Cardiac muscle cell (in vitro differentiated cells and primary cell): Measurements from ENCODE around the gene TGM3. TPM values are rescaled to one million over a fixed set of nuclear protein-coding genes. Genes with fewer than 3 reads are reported as not detected.

ENCODE experiments used
- DNase-seq, 2 donors: peaks; one replicate each; pipeline versions ENCODE4 v3.0.0 to v3.0.0-alpha.2; 2010 to 2017; ENCODE audit warnings: low read depth in 1 of 2, low spot score in 1 of 2
- H3K27ac ChIP-seq: fragments of 200-600 bp; sonication (generic); 2 replicates; pipeline ENCODE4 v1.5.1; 2016
- H3K27me3 ChIP-seq: fragments of 200-600 bp; sonication (generic); 2 replicates; pipeline ENCODE4 v1.6.0; 2016; ENCODE audit warnings: control low read depth
- H3K36me3 ChIP-seq: fragments of 200-600 bp; sonication (generic); 2 replicates; pipeline ENCODE4 v1.5.1; 2016; ENCODE audit warnings: control low read depth
- H3K4me1 ChIP-seq: fragments of 200-600 bp; sonication (generic); 2 replicates; pipeline ENCODE4 v1.8.1; 2017; ENCODE audit warnings: low read depth, mild to moderate bottlenecking, mixed run types
- H3K4me3 ChIP-seq: fragments of 200-600 bp; sonication (generic); 2 replicates; pipeline ENCODE4 v1.5.1; 2016; ENCODE audit warnings: mild to moderate bottlenecking
- H3K9me3 ChIP-seq: fragments of 200-600 bp; sonication (generic); 2 replicates; pipeline ENCODE4 v1.5.1; 2017; ENCODE audit warnings: low read depth, mild to moderate bottlenecking, control low read depth
- polyA plus RNA-seq: library from polyadenylated mRNA; unstranded; fragments of >200 nt; fragmentation: Nextera tagmentation; extraction: Ambion mirVana; gene quantifications from 2 replicates; pipeline ENCODE4 v1.2.1, GENCODE V29; 2016
- total RNA-seq: library from RNA; depleted of rRNA; stranded (reverse); fragments of >200 nt; gene quantifications from 2 replicates; pipeline ENCODE4 v1.2.3, GENCODE V29; 2016
- TF ChIP-seq, protein P1 (sequence below): IDR thresholded peaks from 2 replicates; pipeline ENCODE4 v1.5.1; 2012; ENCODE audit warnings: low read depth, mild to moderate bottlenecking, low read length

TGM3 gene
- total and polyA plus RNA-seq, 2 experiments from 2014 or later = not detected

DNA sequence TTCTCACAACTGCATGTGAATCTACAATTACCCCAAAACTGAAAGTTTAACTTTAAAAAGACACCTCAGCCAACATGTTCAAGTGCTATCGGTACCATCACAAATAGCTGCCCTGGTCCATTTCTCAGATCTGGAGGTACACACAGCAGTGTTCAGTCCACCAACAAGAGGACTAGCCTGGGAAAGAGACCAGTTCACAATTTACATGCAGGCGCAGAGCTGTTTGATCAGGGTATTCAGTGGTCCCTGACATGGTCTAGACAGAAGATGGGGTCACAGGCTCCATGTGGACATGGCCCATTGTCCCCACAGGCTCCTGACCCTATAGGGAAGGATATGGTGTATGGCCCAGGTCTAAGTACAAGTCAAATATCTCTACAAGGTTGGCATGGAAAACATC lies 69.3 kb downstream of the TGM3 start:
- Histone ChIP-seq H3K36me3 (no peaks in the 10 kb centered on the region), H3K27me3 (peaks cover 5% of the 10 kb centered on the region), H3K9me3 (no peaks in the 10 kb centered on the region), H3K4me3 (no peak overlapping the region), H3K4me1 (no peaks in the 10 kb centered on the region), H3K27ac (no peak overlapping the region)
- no peak for DNase-seq
- TF ChIP-seq, protein P1, sequence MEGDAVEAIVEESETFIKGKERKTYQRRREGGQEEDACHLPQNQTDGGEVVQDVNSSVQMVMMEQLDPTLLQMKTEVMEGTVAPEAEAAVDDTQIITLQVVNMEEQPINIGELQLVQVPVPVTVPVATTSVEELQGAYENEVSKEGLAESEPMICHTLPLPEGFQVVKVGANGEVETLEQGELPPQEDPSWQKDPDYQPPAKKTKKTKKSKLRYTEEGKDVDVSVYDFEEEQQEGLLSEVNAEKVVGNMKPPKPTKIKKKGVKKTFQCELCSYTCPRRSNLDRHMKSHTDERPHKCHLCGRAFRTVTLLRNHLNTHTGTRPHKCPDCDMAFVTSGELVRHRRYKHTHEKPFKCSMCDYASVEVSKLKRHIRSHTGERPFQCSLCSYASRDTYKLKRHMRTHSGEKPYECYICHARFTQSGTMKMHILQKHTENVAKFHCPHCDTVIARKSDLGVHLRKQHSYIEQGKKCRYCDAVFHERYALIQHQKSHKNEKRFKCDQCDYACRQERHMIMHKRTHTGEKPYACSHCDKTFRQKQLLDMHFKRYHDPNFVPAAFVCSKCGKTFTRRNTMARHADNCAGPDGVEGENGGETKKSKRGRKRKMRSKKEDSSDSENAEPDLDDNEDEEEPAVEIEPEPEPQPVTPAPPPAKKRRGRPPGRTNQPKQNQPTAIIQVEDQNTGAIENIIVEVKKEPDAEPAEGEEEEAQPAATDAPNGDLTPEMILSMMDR = no peak

DNA sequence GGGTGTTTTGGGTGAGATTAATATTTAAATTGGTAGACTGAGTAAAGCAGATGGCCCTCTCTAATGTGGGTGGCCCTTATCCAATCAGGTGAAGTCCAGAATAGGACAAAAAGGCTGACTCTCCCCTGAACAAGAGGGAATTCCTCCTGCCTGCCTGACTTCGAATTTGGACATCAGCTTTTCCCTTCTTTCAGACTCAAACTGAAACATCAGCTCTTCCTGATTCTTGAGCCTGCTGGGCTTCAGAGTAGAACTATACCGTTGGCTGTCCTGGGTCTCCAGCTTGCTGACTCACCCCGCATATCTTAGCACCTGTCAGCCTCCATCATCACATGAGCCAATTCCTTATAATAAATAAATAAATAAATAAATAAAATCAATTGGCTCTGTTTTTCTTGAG lies 69.9 kb downstream of the TGM3 start:
- TF ChIP-seq, protein P1 = no peak
- Histone ChIP-seq H3K4me1 (no peaks in the 10 kb centered on the region), H3K36me3 (no peaks in the 10 kb centered on the region), H3K4me3 (no peak overlapping the region), H3K9me3 (no peaks in the 10 kb centered on the region), H3K27me3 (peaks cover 6% of the 10 kb centered on the region), H3K27ac (no peak overlapping the region)
- no peak for DNase-seq

DNA sequence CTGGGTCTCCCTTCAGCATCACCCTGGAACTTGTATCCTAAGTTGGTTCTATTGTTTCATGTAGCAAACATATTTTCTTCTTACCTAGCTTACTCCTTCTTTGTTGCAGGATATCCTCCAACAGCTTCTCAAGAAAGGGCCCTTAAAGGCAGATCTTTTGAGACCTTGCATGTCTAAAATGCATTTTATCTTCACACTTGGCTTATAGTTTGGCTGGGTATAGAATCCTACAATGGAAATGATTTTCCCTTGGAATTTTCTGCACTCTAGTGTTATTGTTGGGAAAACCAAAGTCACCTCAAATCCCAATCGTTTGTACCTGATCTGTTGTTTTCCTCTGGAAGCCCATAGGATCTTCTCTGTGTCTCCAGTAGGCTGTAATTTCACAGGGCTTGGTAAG lies 72.8 kb downstream of the TGM3 start:
- peaks cover 6% of the 10 kb centered on the region for H3K27me3 ChIP-seq
- no peaks in the 10 kb centered on the region for H3K4me1 ChIP-seq
- H3K27ac ChIP-seq = no peak overlapping the region
- TF ChIP-seq, protein P1 = no peak
- H3K9me3 ChIP-seq = no peaks in the 10 kb centered on the region
- H3K4me3 ChIP-seq = no peak overlapping the region
- DNase-seq = no peak
- no peaks in the 10 kb centered on the region for H3K36me3 ChIP-seq

- DNase-seq = no peak
- no peak overlapping the region for H3K4me3 ChIP-seq
- no peaks in the 10 kb centered on the region for H3K4me1 ChIP-seq
- no peak overlapping the region for H3K27ac ChIP-seq
- H3K27me3 ChIP-seq = peaks cover 11% of the 10 kb centered on the region
- H3K9me3 ChIP-seq = no peaks in the 10 kb centered on the region
- no peaks in the 10 kb centered on the region for H3K36me3 ChIP-seq
- TF ChIP-seq, protein P1 = no peak
Observed at GRCh38 chr20:2373098-2373497, 77.3 kb downstream of the TGM3 start.

DNA sequence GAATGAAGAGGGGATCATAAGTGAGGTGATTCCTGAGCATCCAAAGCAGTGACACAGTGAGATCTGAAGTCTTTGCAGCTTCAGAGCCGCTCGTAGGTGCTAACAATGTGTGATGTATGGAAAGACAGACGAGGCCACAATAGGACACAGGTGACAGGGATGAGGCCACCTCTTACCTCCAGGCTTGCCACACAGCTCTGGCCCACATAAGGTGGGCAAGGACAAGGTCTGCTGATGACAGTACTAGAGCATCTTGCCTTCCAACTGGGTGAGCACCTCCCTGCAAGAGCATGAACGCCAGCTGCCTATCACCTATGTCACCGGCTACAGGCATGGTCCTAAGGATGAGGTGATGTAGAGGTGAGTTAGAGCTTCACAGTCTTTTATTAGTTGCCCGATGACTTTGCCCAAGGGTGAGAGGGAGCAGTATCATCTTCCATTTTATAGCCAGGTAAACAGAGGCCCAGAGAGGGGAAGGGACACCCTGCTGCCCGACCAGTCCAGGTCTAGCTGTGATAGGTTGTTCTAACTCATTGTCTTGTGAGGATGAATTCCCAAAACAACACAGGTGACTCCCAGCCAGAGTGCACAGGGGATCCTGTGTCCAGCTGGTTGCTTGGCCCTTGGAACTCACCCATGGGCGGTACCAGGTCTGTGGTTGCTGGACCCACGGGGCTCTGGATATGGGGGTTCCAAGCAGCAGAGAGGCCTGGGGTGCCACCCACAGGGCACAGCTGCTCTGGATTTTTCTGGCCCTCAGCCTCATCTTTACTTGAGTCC lies 78.7 kb downstream of the TGM3 start:
- peaks cover 11% of the 10 kb centered on the region for H3K27me3 ChIP-seq
- H3K27ac ChIP-seq = no peak overlapping the region
- TF ChIP-seq, protein P1 = no peak

More for the DNA sequence above, 78.7 kb downstream of the TGM3 start:
- Histone ChIP-seq H3K4me1 (no peaks in the 10 kb centered on the region), H3K36me3 (no peaks in the 10 kb centered on the region), H3K9me3 (no peaks in the 10 kb centered on the region), H3K4me3 (no peak overlapping the region)
- no peak for DNase-seq
